ENCODE results near the gene SGCA. TPM values are rescaled to one million over a fixed set of nuclear protein-coding genes. Genes with fewer than 3 reads are reported as not detected.

Gene SGCA
- total RNA-seq, 1 donor from 2014 or later, result not detected

- no peak for DNase-seq (ENCODE audit: extremely low read depth, low read depth, low spot score)
Measured at GRCh38 chr17:50180620-50181019, 14.8 kb downstream of the SGCA start.

- DNase-seq (ENCODE audit: extremely low read depth, low read depth, low spot score), result no peak
Measured at GRCh38 chr17:50181144-50181543, 15.3 kb downstream of the SGCA start.

GRCh38 chr17:50181591-50182560, 16.1 kb downstream of the SGCA start:
- DNase-seq (ENCODE audit: extremely low read depth, low read depth, low spot score), result no peak

- no peak for DNase-seq (ENCODE audit: extremely low read depth, low read depth, low spot score)
Measured at GRCh38 chr17:50182783-50183420, 17.1 kb downstream of the SGCA start.

- no peak for DNase-seq (ENCODE audit: extremely low read depth, low read depth, low spot score)
Measured at GRCh38 chr17:50183421-50183994, 17.7 kb downstream of the SGCA start.

- DNase-seq (ENCODE audit: extremely low read depth, low read depth, low spot score), result no peak
Measured at GRCh38 chr17:50184064-50184463, 18.3 kb downstream of the SGCA start.

- no peak for DNase-seq (ENCODE audit: extremely low read depth, low read depth, low spot score)
Measured at GRCh38 chr17:50184611-50185398, 19.0 kb downstream of the SGCA start.

- DNase-seq (ENCODE audit: extremely low read depth, low read depth, low spot score), result no peak
Measured at GRCh38 chr17:50185631-50186471, 20.0 kb downstream of the SGCA start.

- DNase-seq (ENCODE audit: extremely low read depth, low read depth, low spot score), result no peak
Measured at GRCh38 chr17:50186661-50187393, 21.0 kb downstream of the SGCA start.

- no peak for DNase-seq (ENCODE audit: extremely low read depth, low read depth, low spot score)
Measured at GRCh38 chr17:50187394-50187725, 21.6 kb downstream of the SGCA start.

GRCh38 chr17:50187751-50188530, 22.1 kb downstream of the SGCA start:
- no peak for DNase-seq (ENCODE audit: extremely low read depth, low read depth, low spot score)

- DNase-seq (ENCODE audit: extremely low read depth, low read depth, low spot score), result no peak
Measured at GRCh38 chr17:50188531-50188920, 22.7 kb downstream of the SGCA start.

- no peak for DNase-seq (ENCODE audit: extremely low read depth, low read depth, low spot score)
Measured at GRCh38 chr17:50188921-50189549, 23.2 kb downstream of the SGCA start.

GRCh38 chr17:50189550-50190292, 23.9 kb downstream of the SGCA start:
- no peak for DNase-seq (ENCODE audit: extremely low read depth, low read depth, low spot score)

- no peak for DNase-seq (ENCODE audit: extremely low read depth, low read depth, low spot score)
Measured at GRCh38 chr17:50190293-50190602, 24.4 kb downstream of the SGCA start.

- no peak for DNase-seq (ENCODE audit: extremely low read depth, low read depth, low spot score)
Measured at GRCh38 chr17:50190603-50191358, 25.0 kb downstream of the SGCA start.
